Measurements from ENCODE around the gene UBE2S.

Gene UBE2S

GRCh38 chr19:55384920-55385723 is 22.5 kb downstream of the UBE2S start:
- in situ Hi-C loops (cut with MboI; ENCODE audit: low sequenced_read_pairs), result no loop called here

- in situ Hi-C loops (cut with MboI; ENCODE audit: low sequenced_read_pairs), result no loop called here
Observed at GRCh38 chr19:55384131-55384919, 23.3 kb downstream of the UBE2S start, which contains the start of gene TMEM238. Gene TMEM238, minus strand, starts transcription at chr19:55384292. Its CDS starts 33 bp downstream, at chr19:55384259.

- in situ Hi-C loops (cut with MboI; ENCODE audit: low sequenced_read_pairs), result no loop called here
Observed at GRCh38 chr19:55383279-55384130, 24.1 kb downstream of the UBE2S start.

GRCh38 chr19:55382522-55383054 is 25.0 kb downstream of the UBE2S start:
- in situ Hi-C loops (cut with MboI; ENCODE audit: low sequenced_read_pairs), result no loop called here

GRCh38 chr19:55382013-55382412 is 25.6 kb downstream of the UBE2S start:
- in situ Hi-C loops (cut with MboI; ENCODE audit: low sequenced_read_pairs), result no loop called here

DNA sequence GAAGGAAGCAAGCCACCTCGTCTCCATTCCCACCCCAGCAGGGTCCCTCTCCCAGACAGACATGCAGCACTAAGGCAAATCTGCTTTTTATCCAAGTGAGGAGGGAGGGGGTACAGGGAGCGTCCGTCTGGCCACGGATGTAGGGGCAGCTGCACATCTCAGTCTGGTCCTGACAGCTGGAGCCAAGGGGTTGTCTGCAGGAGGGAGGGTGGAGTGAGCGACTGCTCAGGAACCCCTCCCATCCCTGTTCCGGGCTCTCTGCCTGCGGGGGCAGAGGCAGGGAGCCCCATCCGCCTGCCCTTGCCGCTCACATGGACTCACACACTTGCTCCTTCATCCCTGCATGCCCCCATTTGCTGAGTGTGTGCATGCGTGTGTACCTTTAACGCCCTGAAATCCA is 28.4 kb downstream of the UBE2S start:
- in situ Hi-C loops (cut with MboI; ENCODE audit: low sequenced_read_pairs), result no loop called here

DNA sequence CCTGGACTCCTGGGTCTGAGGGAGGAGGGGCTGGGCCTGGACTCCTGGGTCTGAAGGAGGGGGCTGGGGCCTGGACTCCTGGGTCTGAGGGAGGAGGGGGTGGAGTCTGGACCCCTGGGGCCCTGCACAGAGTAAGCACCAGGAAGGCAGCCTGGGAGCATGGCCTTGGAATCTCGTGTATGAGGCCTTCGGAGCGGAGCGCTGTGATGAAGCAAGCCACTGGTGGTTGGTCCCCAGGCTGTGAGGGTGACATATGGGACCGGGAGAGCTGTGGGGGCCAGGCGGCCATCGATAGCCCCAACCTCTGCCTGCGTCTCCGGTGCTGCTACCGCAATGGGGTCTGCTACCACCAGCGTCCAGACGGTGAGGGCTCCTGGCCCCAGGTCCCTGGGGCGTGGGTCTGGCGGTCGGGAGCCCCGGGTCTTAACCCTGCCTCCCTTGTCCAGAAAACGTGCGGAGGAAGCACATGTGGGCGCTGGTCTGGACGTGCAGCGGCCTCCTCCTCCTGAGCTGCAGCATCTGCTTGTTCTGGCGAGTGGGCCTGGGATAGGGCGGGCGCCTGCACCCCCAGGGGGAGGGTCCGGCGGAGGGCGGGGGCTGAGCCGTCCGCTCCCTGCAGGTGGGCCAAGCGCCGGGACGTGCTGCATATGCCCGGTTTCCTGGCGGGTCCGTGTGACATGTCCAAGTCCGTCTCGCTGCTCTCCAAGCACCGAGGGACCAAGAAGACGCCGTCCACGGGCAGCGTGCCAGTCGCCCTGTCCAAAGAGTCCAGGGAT is 30.0 kb downstream of the UBE2S start:
- in situ Hi-C loops (cut with MboI; ENCODE audit: low sequenced_read_pairs), result no loop called here

DNA sequence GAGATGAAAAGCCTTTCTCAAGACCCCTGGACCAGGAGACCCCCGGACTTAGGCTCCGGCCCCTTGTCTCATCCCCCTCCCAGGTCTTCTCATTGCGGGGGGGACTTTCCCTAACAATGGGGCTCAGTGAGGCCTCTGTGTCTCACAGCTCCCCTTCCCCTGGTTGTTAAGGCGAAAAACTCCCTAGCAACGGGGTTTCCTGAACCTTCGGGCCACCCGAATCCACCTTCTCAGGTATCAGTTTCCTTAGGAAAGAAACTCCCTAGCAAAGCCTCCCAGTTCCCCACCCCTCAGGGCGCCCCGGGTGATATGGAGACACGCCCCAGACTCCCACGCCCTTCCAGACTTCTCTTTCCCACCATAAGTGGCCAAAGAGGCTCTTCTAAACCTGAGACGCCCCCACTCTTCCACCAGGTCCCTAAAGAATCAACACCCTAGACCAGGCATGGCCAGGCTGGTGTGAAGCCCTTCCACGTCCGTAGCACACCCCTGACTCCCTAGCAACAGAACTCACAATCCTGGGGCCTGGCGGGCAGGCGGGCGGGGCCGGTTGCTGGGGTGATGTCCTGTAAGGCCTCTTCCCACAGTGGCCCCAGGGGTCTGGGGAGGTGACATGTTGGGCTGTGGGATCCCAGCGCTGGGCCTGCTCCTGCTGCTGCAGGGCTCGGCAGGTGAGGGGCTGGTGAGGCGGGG is 31.2 kb downstream of the UBE2S start, which contains the start of gene TMEM190:
TMEM190 (plus strand) TSS at position 586 of the 693 bp plus-strand sequence; CDS start at position 614, 28 bp downstream.
- in situ Hi-C loops (cut with MboI; ENCODE audit: low sequenced_read_pairs), result no loop called here

DNA sequence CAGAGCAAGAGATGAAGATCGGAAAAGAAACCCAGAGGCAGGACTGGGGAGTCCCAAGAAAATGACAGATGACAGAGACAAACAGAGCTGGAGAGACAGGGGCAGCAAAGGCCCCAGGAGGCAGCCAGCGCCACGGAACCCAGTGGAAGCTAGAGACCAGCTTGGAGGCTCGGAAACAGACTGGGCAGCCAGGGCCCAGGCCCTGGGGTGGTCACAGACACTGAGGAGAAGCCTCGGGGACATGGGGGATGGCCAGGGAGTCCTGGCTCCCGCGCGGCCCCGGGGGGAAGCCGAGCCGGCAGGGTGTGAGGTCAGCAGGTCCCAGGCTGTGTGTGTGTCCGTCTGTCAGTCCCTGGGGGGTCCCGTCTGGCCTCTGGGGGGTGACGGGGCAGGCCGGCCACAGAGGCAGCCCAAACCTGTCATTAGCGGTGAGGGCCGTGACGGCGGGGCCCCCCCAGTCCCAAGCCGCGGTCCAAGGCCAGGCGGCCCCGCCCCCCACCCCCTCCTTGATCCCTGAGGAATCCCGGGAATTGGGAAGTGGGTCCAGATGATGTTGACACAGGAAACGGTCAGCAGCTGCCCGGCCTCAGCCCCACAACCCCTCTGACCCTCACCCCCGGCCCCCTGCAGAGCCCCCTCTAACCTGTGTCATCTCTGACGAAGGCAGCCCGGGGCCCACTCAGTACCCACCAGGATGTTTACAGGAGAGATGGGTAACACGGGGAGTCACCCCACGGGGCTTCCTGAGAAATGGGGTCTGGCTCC is 33.4 kb downstream of the UBE2S start:
- in situ Hi-C loops (cut with MboI; ENCODE audit: low sequenced_read_pairs), result no loop called here

- in situ Hi-C loops (cut with MboI; ENCODE audit: low sequenced_read_pairs), result no loop called here
Observed at GRCh38 chr19:55373306-55373992, 34.1 kb downstream of the UBE2S start.

- in situ Hi-C loops (cut with MboI; ENCODE audit: low sequenced_read_pairs), result no loop called here
Observed at GRCh38 chr19:55372316-55373081, 35.1 kb downstream of the UBE2S start.

GRCh38 chr19:55370305-55370988 is 37.1 kb downstream of the UBE2S start, which contains the start of gene IL11:
Gene IL11, minus strand, starts transcription at chr19:55370463. Its CDS starts 153 bp downstream, at chr19:55370310.
- in situ Hi-C loops (cut with MboI; ENCODE audit: low sequenced_read_pairs), result no loop called here

GRCh38 chr19:55369653-55370304 is 37.8 kb downstream of the UBE2S start:
- in situ Hi-C loops (cut with MboI; ENCODE audit: low sequenced_read_pairs), result no loop called here

GRCh38 chr19:55368701-55369563 is 38.7 kb downstream of the UBE2S start:
- in situ Hi-C loops (cut with MboI; ENCODE audit: low sequenced_read_pairs), result no loop called here

DNA sequence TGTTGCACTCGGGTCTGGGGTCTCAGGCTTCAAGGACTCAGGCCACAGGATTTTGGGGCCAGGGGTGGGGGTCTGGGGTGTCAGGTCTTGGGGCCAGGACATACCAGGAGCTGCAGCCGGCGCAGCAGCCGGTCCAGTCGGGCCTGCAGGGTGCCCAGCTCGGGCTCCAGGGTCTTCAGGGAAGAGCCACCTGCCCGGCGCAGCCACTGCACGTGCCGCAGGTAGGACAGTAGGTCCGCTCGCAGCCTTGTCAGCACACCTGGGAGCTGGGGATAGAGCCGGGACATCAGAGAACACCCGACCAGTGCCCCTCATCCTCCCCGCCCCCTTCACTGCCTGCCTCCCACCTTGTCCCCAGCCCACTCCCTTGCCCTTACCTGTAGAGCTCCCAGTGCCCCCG is 39.5 kb downstream of the UBE2S start:
- in situ Hi-C loops (cut with MboI; ENCODE audit: low sequenced_read_pairs), result no loop called here

Measured in HL-60/S4 treated with phorbol 12-myristate 13-acetate at 8.2 ng/mL for 4 days and 3 days (cell line).